GM23338 (cell line): ENCODE measurements around the gene SLN. TPM values are rescaled to one million over a fixed set of nuclear protein-coding genes. Genes with fewer than 3 reads are reported as not detected.

Experiments used
- ATAC-seq: fragments of 200-7000 bp; cut with Tn5 transposase; 3 replicates; pipeline ENCODE4 v1.9.1; 2020
- DNase-seq: peaks from one replicate; pipeline ENCODE4 v3.0.0-alpha.2; 2015; ENCODE audit warnings: low spot score
- H2AFZ ChIP-seq: fragments of 200-600 bp; sonication (generic); 2 replicates; pipeline ENCODE4 v1.8.0; 2016; ENCODE audit warnings: antibody characterized with exemption, mild to moderate bottlenecking, moderate library complexity
- H3F3A ChIP-seq: fragments of 200-600 bp; sonication (generic); replicated peaks from 2 replicates; pipeline ENCODE4 v1.8.0; 2017; ENCODE audit warnings: antibody characterized with exemption, mixed run types, low read depth
- H3K27ac ChIP-seq: fragments of 200-600 bp; sonication (generic); 2 replicates; pipeline ENCODE4 v1.6.1; 2016; ENCODE audit warnings: low read depth
- H3K27me3 ChIP-seq: fragments of 200-600 bp; sonication (generic); 2 replicates; pipeline ENCODE4 v1.8.0; 2016; ENCODE audit warnings: mild to moderate bottlenecking, mixed run types, moderate library complexity; ENCODE audit not compliant: insufficient read depth
- H3K36me3 ChIP-seq: fragments of 200-600 bp; sonication (generic); 2 replicates; pipeline ENCODE4 v1.8.0; 2016; ENCODE audit warnings: mild to moderate bottlenecking; ENCODE audit not compliant: insufficient read depth
- H3K4me1 ChIP-seq: fragments of 200-600 bp; sonication (generic); 2 replicates; pipeline ENCODE4 v1.8.0; 2016; ENCODE audit warnings: mild to moderate bottlenecking, moderate library complexity; ENCODE audit not compliant: insufficient read depth
- H3K4me2 ChIP-seq: fragments of 200-600 bp; sonication (generic); 2 replicates; pipeline ENCODE4 v1.7.1; 2017; ENCODE audit warnings: mixed run types
- H3K4me3 ChIP-seq: fragments of 200-600 bp; sonication (generic); 2 replicates; pipeline ENCODE4 v1.6.1; 2016; ENCODE audit warnings: mixed run types
- H3K79me2 ChIP-seq: fragments of 200-600 bp; sonication (generic); replicated peaks from 2 replicates; pipeline ENCODE4 v1.8.0; 2017; ENCODE audit warnings: mild to moderate bottlenecking; ENCODE audit not compliant: insufficient read depth
- H3K9me2 ChIP-seq: fragments of 200-600 bp; sonication (generic); 2 replicates; pipeline ENCODE4 v1.8.0; 2017; ENCODE audit not compliant: insufficient read depth
- H4K20me1 ChIP-seq: fragments of 200-600 bp; sonication (generic); replicated peaks from 2 replicates; pipeline ENCODE4 v1.8.0; 2017; ENCODE audit warnings: mild to moderate bottlenecking; ENCODE audit not compliant: insufficient read depth
- H3K27ac Mint-ChIP-seq: 2 replicates; pipeline ENCODE4 v1.8.0; 2020; ENCODE audit warnings: inconsistent platforms, mild to moderate bottlenecking, moderate library complexity, mixed read lengths
- H3K27me3 Mint-ChIP-seq: 3 replicates; pipeline ENCODE4 v1.8.0; 2022; ENCODE audit warnings: low read depth, mild to moderate bottlenecking, moderate library complexity, mixed read lengths, inconsistent platforms; ENCODE audit not compliant: insufficient read depth, poor library complexity
- H3K36me3 Mint-ChIP-seq: 3 replicates; pipeline ENCODE4 v1.8.0; 2021; ENCODE audit warnings: low read depth, mild to moderate bottlenecking, inconsistent platforms, moderate library complexity, mixed read lengths
- H3K4me1 Mint-ChIP-seq: 3 replicates; pipeline ENCODE4 v1.8.0; 2020; ENCODE audit warnings: mild to moderate bottlenecking, inconsistent platforms, mixed read lengths
- H3K4me3 Mint-ChIP-seq: 3 replicates; pipeline ENCODE4 v1.8.0; 2021; ENCODE audit warnings: moderate library complexity, mild to moderate bottlenecking, inconsistent platforms, mixed read lengths
- H3K9me3 Mint-ChIP-seq: 3 replicates; pipeline ENCODE4 v1.8.0; 2020; ENCODE audit warnings: moderate library complexity, mild to moderate bottlenecking, inconsistent platforms, mixed read lengths
- CREB1 ChIP-seq: fragments of 250-450 bp; sonication (Bioruptor Pico); IDR thresholded peaks from 2 replicates; pipeline ENCODE4 v1.5.0; 2020; ENCODE audit warnings: low read depth, mild to moderate bottlenecking, moderate library complexity
- EZH2 ChIP-seq: fragments of 200-600 bp; sonication (generic); IDR thresholded peaks from one replicate; pipeline ENCODE4 v1.8.0; 2017; ENCODE audit warnings: antibody characterized with exemption, mild to moderate bottlenecking, low read depth; ENCODE audit not compliant: unreplicated experiment
- EZH2phosphoT487 ChIP-seq: fragments of 200-600 bp; sonication (generic); IDR thresholded peaks from one replicate; pipeline ENCODE4 v1.8.1; 2018; ENCODE audit warnings: antibody characterized with exemption; ENCODE audit not compliant: unreplicated experiment
- JUNB ChIP-seq: IDR thresholded peaks from one replicate; pipeline ENCODE4 v1.6.1; 2016; ENCODE audit warnings: antibody characterized with exemption; ENCODE audit not compliant: unreplicated experiment
- NANOG ChIP-seq: IDR thresholded peaks from 2 replicates; pipeline ENCODE4 v1.6.1; 2016; ENCODE audit warnings: antibody characterized with exemption, borderline replicate concordance
- POLR2AphosphoS5 ChIP-seq: IDR thresholded peaks from 2 replicates; pipeline ENCODE4 v1.6.1; 2016; ENCODE audit warnings: antibody characterized with exemption, low read depth
- STAT1 ChIP-seq: IDR thresholded peaks from one replicate; pipeline ENCODE4 v1.6.1; 2016; ENCODE audit warnings: antibody characterized with exemption; ENCODE audit not compliant: unreplicated experiment
- ZNF114 ChIP-seq: fragments of 250-450 bp; sonication (Bioruptor Pico); IDR thresholded peaks from 2 replicates; pipeline ENCODE4 v1.5.0; 2020; ENCODE audit warnings: mild to moderate bottlenecking, moderate library complexity
- ZNF331 ChIP-seq: fragments of 250-450 bp; sonication (Bioruptor Pico); IDR thresholded peaks from 2 replicates; pipeline ENCODE4 v1.5.0; 2020; ENCODE audit warnings: low read depth, mild to moderate bottlenecking, moderate library complexity
- polyA plus RNA-seq: library from polyadenylated mRNA; unstranded; fragments of >200 nt; fragmentation: Nextera tagmentation; extraction: Ambion mirVana; gene quantifications from 2 replicates; pipeline ENCODE4 v1.2.1, GENCODE V29; 2016
- total RNA-seq: library from RNA; depleted of rRNA; stranded (reverse); fragments of >200 nt; shearing (Covaris generic); gene quantifications from 2 replicates; pipeline ENCODE4 v1.2.3, GENCODE V29; 2014
- TF ChIP-seq, protein P1 (sequence below): fragments of 250-450 bp; sonication (Bioruptor Pico); IDR thresholded peaks from 2 replicates; pipeline ENCODE4 v1.5.0; 2020; ENCODE audit warnings: mild to moderate bottlenecking, moderate library complexity
- TF ChIP-seq, protein P2 (sequence below), 2 experiments: fragments of 200-600 bp in 1 of 2; sonication (generic) in 1 of 2; conservative IDR thresholded peaks; 2 replicates each; pipeline versions ENCODE4 v1.5.1 to v1.6.1; 2016 to 2017; ENCODE audit warnings: antibody characterized with exemption in 2 of 2, low read depth in 2 of 2, mild to moderate bottlenecking in 2 of 2, moderate library complexity in 1 of 2
- TF ChIP-seq, protein P3 (sequence below): IDR thresholded peaks from 2 replicates; pipeline ENCODE4 v1.6.1; 2016; ENCODE audit warnings: antibody characterized with exemption
- TF ChIP-seq, protein P4 (sequence below): IDR thresholded peaks from one replicate; pipeline ENCODE4 v1.6.1; 2018; ENCODE audit warnings: antibody characterized with exemption; ENCODE audit not compliant: unreplicated experiment

The SLN gene
- total and polyA plus RNA-seq, 2 experiments from 2014 or later = not detected

DNA sequence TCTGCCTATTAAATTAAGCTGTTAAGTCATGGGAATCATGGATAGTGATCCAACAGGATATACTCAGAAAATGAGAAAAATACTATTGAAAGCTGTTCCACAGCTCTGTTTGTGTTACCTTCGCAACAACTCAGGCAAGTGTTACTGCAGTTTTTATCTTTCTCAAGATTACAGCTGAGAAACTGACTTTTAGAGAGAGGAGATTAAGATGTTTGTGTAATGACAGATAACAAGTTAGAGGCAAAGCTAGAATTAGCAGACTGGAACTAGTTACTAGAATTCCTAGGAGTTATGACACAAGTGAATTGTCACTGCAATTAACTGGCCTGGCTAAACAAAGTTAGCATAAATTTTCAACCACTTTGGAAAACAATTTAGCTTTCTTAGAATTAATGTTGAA lies 1.6 kb downstream of the SLN start:
- no peaks in the 10 kb centered on the region for H3K36me3 Mint-ChIP-seq

More for the DNA sequence above, 1.6 kb downstream of the SLN start:
- no peaks in the 10 kb centered on the region for H3K9me3 Mint-ChIP-seq
- peaks cover 16% of the 10 kb centered on the region for H3K4me1 Mint-ChIP-seq
- H3K27ac Mint-ChIP-seq = no peak overlapping the region
- Histone ChIP-seq H3K27ac (no peak overlapping the region), H3K4me3 (no peak overlapping the region), H3K79me2 (no peaks in the 10 kb centered on the region), H3K4me1 (peaks cover 19% of the 10 kb centered on the region), H3K4me2 (no peak overlapping the region), H3K27me3 (peaks cover 15% of the 10 kb centered on the region), H4K20me1 (no peaks in the 10 kb centered on the region), H3F3A (no peaks in the 10 kb centered on the region), H3K9me2 (no peaks in the 10 kb centered on the region), H2AFZ (no peak overlapping the region), H3K36me3 (no peaks in the 10 kb centered on the region)
- H3K27me3 Mint-ChIP-seq = peaks cover 3% of the 10 kb centered on the region
- H3K4me3 Mint-ChIP-seq = no peak overlapping the region
- no peak for TF ChIP-seq STAT1
- TF ChIP-seq, protein P1, sequence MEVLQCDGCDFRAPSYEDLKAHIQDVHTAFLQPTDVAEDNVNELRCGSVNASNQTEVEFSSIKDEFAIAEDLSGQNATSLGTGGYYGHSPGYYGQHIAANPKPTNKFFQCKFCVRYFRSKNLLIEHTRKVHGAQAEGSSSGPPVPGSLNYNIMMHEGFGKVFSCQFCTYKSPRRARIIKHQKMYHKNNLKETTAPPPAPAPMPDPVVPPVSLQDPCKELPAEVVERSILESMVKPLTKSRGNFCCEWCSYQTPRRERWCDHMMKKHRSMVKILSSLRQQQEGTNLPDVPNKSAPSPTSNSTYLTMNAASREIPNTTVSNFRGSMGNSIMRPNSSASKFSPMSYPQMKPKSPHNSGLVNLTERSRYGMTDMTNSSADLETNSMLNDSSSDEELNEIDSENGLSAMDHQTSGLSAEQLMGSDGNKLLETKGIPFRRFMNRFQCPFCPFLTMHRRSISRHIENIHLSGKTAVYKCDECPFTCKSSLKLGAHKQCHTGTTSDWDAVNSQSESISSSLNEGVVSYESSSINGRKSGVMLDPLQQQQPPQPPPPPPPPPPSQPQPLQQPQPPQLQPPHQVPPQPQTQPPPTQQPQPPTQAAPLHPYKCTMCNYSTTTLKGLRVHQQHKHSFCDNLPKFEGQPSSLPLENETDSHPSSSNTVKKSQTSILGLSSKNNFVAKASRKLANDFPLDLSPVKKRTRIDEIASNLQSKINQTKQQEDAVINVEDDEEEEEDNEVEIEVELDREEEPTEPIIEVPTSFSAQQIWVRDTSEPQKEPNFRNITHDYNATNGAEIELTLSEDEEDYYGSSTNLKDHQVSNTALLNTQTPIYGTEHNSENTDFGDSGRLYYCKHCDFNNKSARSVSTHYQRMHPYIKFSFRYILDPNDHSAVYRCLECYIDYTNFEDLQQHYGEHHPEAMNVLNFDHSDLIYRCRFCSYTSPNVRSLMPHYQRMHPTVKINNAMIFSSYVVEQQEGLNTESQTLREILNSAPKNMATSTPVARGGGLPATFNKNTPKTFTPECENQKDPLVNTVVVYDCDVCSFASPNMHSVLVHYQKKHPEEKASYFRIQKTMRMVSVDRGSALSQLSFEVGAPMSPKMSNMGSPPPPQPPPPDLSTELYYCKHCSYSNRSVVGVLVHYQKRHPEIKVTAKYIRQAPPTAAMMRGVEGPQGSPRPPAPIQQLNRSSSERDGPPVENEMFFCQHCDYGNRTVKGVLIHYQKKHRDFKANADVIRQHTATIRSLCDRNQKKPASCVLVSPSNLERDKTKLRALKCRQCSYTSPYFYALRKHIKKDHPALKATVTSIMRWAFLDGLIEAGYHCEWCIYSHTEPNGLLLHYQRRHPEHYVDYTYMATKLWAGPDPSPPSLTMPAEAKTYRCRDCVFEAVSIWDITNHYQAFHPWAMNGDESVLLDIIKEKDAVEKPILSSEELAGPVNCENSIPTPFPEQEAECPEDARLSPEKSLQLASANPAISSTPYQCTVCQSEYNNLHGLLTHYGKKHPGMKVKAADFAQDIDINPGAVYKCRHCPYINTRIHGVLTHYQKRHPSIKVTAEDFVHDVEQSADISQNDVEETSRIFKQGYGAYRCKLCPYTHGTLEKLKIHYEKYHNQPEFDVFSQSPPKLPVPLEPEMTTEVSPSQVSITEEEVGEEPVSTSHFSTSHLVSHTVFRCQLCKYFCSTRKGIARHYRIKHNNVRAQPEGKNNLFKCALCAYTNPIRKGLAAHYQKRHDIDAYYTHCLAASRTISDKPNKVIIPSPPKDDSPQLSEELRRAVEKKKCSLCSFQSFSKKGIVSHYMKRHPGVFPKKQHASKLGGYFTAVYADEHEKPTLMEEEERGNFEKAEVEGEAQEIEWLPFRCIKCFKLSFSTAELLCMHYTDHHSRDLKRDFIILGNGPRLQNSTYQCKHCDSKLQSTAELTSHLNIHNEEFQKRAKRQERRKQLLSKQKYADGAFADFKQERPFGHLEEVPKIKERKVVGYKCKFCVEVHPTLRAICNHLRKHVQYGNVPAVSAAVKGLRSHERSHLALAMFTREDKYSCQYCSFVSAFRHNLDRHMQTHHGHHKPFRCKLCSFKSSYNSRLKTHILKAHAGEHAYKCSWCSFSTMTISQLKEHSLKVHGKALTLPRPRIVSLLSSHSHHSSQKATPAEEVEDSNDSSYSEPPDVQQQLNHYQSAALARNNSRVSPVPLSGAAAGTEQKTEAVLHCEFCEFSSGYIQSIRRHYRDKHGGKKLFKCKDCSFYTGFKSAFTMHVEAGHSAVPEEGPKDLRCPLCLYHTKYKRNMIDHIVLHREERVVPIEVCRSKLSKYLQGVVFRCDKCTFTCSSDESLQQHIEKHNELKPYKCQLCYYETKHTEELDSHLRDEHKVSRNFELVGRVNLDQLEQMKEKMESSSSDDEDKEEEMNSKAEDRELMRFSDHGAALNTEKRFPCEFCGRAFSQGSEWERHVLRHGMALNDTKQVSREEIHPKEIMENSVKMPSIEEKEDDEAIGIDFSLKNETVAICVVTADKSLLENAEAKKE (CRISPR knock-in tag) = no peak
- TF ChIP-seq, protein P2, sequence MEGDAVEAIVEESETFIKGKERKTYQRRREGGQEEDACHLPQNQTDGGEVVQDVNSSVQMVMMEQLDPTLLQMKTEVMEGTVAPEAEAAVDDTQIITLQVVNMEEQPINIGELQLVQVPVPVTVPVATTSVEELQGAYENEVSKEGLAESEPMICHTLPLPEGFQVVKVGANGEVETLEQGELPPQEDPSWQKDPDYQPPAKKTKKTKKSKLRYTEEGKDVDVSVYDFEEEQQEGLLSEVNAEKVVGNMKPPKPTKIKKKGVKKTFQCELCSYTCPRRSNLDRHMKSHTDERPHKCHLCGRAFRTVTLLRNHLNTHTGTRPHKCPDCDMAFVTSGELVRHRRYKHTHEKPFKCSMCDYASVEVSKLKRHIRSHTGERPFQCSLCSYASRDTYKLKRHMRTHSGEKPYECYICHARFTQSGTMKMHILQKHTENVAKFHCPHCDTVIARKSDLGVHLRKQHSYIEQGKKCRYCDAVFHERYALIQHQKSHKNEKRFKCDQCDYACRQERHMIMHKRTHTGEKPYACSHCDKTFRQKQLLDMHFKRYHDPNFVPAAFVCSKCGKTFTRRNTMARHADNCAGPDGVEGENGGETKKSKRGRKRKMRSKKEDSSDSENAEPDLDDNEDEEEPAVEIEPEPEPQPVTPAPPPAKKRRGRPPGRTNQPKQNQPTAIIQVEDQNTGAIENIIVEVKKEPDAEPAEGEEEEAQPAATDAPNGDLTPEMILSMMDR (conservative IDR thresholded peaks at IDR 0.05; ENCODE audit: low read depth in 2 of 2) = no peak
- TF ChIP-seq JUNB = no peak
- TF ChIP-seq POLR2AphosphoS5 = no peak
- no peak for TF ChIP-seq EZH2
- TF ChIP-seq NANOG = no peak
- TF ChIP-seq, protein P3, sequence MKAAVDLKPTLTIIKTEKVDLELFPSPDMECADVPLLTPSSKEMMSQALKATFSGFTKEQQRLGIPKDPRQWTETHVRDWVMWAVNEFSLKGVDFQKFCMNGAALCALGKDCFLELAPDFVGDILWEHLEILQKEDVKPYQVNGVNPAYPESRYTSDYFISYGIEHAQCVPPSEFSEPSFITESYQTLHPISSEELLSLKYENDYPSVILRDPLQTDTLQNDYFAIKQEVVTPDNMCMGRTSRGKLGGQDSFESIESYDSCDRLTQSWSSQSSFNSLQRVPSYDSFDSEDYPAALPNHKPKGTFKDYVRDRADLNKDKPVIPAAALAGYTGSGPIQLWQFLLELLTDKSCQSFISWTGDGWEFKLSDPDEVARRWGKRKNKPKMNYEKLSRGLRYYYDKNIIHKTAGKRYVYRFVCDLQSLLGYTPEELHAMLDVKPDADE = no peak
- TF ChIP-seq EZH2phosphoT487 = no peak
- no peak for TF ChIP-seq CREB1 (CRISPR knock-in tag)
- TF ChIP-seq ZNF114 (CRISPR knock-in tag) = no peak
- TF ChIP-seq, protein P4, sequence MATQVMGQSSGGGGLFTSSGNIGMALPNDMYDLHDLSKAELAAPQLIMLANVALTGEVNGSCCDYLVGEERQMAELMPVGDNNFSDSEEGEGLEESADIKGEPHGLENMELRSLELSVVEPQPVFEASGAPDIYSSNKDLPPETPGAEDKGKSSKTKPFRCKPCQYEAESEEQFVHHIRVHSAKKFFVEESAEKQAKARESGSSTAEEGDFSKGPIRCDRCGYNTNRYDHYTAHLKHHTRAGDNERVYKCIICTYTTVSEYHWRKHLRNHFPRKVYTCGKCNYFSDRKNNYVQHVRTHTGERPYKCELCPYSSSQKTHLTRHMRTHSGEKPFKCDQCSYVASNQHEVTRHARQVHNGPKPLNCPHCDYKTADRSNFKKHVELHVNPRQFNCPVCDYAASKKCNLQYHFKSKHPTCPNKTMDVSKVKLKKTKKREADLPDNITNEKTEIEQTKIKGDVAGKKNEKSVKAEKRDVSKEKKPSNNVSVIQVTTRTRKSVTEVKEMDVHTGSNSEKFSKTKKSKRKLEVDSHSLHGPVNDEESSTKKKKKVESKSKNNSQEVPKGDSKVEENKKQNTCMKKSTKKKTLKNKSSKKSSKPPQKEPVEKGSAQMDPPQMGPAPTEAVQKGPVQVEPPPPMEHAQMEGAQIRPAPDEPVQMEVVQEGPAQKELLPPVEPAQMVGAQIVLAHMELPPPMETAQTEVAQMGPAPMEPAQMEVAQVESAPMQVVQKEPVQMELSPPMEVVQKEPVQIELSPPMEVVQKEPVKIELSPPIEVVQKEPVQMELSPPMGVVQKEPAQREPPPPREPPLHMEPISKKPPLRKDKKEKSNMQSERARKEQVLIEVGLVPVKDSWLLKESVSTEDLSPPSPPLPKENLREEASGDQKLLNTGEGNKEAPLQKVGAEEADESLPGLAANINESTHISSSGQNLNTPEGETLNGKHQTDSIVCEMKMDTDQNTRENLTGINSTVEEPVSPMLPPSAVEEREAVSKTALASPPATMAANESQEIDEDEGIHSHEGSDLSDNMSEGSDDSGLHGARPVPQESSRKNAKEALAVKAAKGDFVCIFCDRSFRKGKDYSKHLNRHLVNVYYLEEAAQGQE = no peak
- TF ChIP-seq ZNF331 (CRISPR knock-in tag) = no peak
- DNase-seq = no peak
- no peak for ATAC-seq
